ENCODE results near the gene GAL3ST1. TPM values are rescaled to one million over a fixed set of nuclear protein-coding genes. Genes with fewer than 3 reads are reported as not detected.

The GAL3ST1 gene
- polyA plus RNA-seq, 1 of the 3 experiments (the other 2 are of a cell fraction): not detected

DNA sequence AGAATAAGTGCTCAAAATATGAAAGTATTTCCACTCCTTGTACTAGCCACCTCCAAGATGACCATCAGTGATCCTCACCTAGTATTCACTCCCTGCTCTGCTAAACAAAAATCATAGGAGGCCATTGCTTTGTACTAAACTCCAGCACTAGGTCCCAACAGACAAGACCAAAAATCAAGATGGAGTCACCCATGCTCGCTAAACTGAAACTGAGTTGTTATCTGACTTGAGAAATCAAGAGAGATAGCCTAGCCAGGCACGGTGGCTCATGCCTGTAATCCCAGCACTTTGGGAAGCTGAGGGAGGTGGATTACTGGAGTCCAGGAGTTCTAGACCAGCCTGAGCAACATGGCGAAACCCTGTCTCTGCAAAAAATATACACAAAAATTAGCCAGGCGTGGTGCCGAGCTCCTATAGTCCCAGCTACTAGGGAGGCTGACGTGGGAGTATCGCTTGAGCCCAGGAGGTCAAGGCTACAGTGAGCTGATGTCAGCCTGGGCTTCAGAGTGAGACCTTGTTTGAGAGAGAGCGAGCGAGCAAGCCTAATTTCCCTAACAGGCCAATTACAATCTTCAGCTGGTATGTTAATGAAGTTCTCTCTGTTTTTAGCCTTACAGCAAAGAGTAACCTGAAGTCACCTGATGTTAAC, 37.3 kb downstream of the GAL3ST1 start:
- CTCF ChIA-PET: no interaction called here

DNA sequence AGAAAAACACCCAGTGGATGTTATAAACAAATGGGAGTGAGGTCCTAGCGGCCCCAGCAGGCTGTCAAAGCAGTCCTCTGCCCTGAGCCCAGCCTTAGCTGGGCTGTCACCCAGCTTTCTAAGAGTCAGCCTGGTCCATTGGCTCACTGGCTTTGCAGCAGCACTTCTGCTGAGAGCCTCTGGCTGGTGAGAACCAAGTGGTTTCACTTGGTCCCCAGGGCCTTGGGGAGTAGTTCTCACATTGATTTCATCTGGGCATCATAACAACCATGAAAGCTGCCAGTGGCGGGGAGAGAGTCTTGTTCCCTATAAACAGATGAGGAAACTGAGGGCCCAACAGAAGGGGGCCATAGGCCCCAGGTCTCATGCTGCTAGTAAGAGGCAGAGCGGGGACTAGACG, 39.3 kb downstream of the GAL3ST1 start:
- Histone ChIP-seq H3K9me3 (no peaks in the 10 kb centered on the region), H3K27ac (ENCODE audit: low read depth in 2 of 2, low read length in 1 of 2) (no peak overlapping the region), H3K4me1 (ENCODE audit: control insufficient read depth in 1 of 2, insufficient read depth in 2 of 2, low read depth in 1 of 2, low read length in 1 of 2) (no peaks in the 10 kb centered on the region), H3K9me2 (no peaks in the 10 kb centered on the region), H3K36me3 (replicated peaks in 1 of 2; ENCODE audit: control insufficient read depth in 1 of 2, insufficient read depth in 2 of 2, low read length in 1 of 2) (no peaks in the 10 kb centered on the region), H3K4me2 (no peak overlapping the region), H4K20me1 (ENCODE audit: insufficient read depth) (no peaks in the 10 kb centered on the region), H3F3A (replicated peaks; ENCODE audit: insufficient read depth) (no peaks in the 10 kb centered on the region), H3K79me2 (ENCODE audit: insufficient read depth) (no peaks in the 10 kb centered on the region), H3K4me3 (ENCODE audit: low read depth in 2 of 2, low read length in 1 of 2) (no peak overlapping the region), H2AFZ (ENCODE audit: low read depth) (no peak overlapping the region), H3K9ac (no peak overlapping the region), H3K27me3 (ENCODE audit: insufficient read depth) (no peaks in the 10 kb centered on the region)
- no peak for DNase-seq
- ChIA-PET POLR2A (no interaction called here), CTCF (no interaction called here)
- TF ChIP-seq, protein P1, sequence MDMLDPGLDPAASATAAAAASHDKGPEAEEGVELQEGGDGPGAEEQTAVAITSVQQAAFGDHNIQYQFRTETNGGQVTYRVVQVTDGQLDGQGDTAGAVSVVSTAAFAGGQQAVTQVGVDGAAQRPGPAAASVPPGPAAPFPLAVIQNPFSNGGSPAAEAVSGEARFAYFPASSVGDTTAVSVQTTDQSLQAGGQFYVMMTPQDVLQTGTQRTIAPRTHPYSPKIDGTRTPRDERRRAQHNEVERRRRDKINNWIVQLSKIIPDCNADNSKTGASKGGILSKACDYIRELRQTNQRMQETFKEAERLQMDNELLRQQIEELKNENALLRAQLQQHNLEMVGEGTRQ (IDR thresholded peaks at IDR 0.05; ENCODE audit: borderline replicate concordance, low read depth, low read length): no peak
- TF ChIP-seq MXI1 (IDR thresholded peaks at IDR 0.05; ENCODE audit: low read depth, low read length) (no peak), EP300 (IDR thresholded peaks at IDR 0.05; ENCODE audit: borderline replicate concordance in 1 of 2, low read depth in 1 of 2, low read length in 1 of 2) (no peak), RXRA (IDR thresholded peaks at IDR 0.05; ENCODE audit: borderline replicate concordance, low read depth) (no peak), GABPA (IDR thresholded peaks at IDR 0.05; ENCODE audit: low read depth) (no peak), EZH2phosphoT487 (IDR thresholded peaks at IDR 0.05; ENCODE audit: borderline replicate concordance, low read depth) (no peak), RFX5 (IDR thresholded peaks at IDR 0.05; ENCODE audit: low read length) (no peak), ELF1 (IDR thresholded peaks at IDR 0.05) (no peak)
- WGBS (ENCODE audit: low lambda C conversion rate): 74% methylated on average over 4 of the region's 4 CpGs

More for the DNA sequence above, 37.3 kb downstream of the GAL3ST1 start:
- Histone ChIP-seq H3K4me2 (no peak overlapping the region), H4K20me1 (ENCODE audit: insufficient read depth) (no peaks in the 10 kb centered on the region), H3K4me1 (ENCODE audit: control insufficient read depth in 1 of 2, insufficient read depth in 2 of 2, low read depth in 1 of 2, low read length in 1 of 2) (no peaks in the 10 kb centered on the region), H3K9ac (no peak overlapping the region), H3K79me2 (ENCODE audit: insufficient read depth) (no peaks in the 10 kb centered on the region), H3F3A (replicated peaks; ENCODE audit: insufficient read depth) (no peaks in the 10 kb centered on the region), H3K27ac (ENCODE audit: low read depth in 2 of 2, low read length in 1 of 2) (no peak overlapping the region), H3K27me3 (ENCODE audit: insufficient read depth) (no peaks in the 10 kb centered on the region), H3K4me3 (ENCODE audit: low read depth in 2 of 2, low read length in 1 of 2) (no peak overlapping the region), H3K36me3 (replicated peaks in 1 of 2; ENCODE audit: control insufficient read depth in 1 of 2, insufficient read depth in 2 of 2, low read length in 1 of 2) (no peaks in the 10 kb centered on the region), H2AFZ (ENCODE audit: low read depth) (no peak overlapping the region), H3K9me3 (no peaks in the 10 kb centered on the region), H3K9me2 (no peaks in the 10 kb centered on the region)
- DNase-seq: no peak
- 92% methylated on average over 9 of the region's 9 CpGs for WGBS (ENCODE audit: low lambda C conversion rate)
- POLR2A ChIA-PET: no interaction called here
- TF ChIP-seq RXRA (IDR thresholded peaks at IDR 0.05; ENCODE audit: borderline replicate concordance, low read depth) (no peak), NRF1 (IDR thresholded peaks at IDR 0.05; ENCODE audit: low read depth, low read length) (no peak), SIN3A (IDR thresholded peaks at IDR 0.05; ENCODE audit: borderline replicate concordance, low read depth, low read length) (no peak)
